SK-N-SH (cell line): ENCODE results near the gene CLEC16A. TPM values are rescaled to one million over a fixed set of nuclear protein-coding genes. Genes with fewer than 3 reads are reported as not detected.
A peak's percentile ranks its signal among the peaks of the same experiment; 100 is the strongest.

ENCODE experiments used
- CTCF ChIA-PET: fragments of 300-600, 350-600 bp; formaldehyde crosslinking; extraction: SDS; loops from one replicate; lab custom pipeline; 2021; lab: Yijun Ruan, JAX
- POLR2A ChIA-PET: fragments of 350-600 bp; sonication (Branson Sonifier 250); formaldehyde crosslinking; extraction: SDS; loops from one replicate; lab custom pipeline; 2020; ENCODE audit warnings: antibody characterized with exemption, inconsistent platforms; lab: Yijun Ruan, JAX
- DNase-seq: peaks from one replicate; pipeline ENCODE4 v3.0.0; 2012
- H2AFZ ChIP-seq: fragments of 200-600 bp; sonication (generic); 2 replicates; pipeline ENCODE4 v1.8.1; 2016; ENCODE audit warnings: antibody characterized with exemption, mild to moderate bottlenecking, low read depth
- H3F3A ChIP-seq: fragments of 200-600 bp; sonication (generic); replicated peaks from 2 replicates; pipeline ENCODE3; 2016; ENCODE audit warnings: antibody characterized with exemption, mild to moderate bottlenecking; ENCODE audit not compliant: insufficient read depth
- H3K27ac ChIP-seq, 2 experiments: fragments of 200-500 bp in 1 of 2; fragments of 200-600 bp in 1 of 2; sonication (Bioruptor generic) in 1 of 2; sonication (generic), shearing (Covaris generic) in 1 of 2; 2 replicates each; pipeline versions ENCODE4 v1.5.1 to v1.6.1; 2014 to 2016; ENCODE audit warnings: low read depth in 2 of 2, inconsistent platforms in 1 of 2, low read length in 1 of 2, mild to moderate bottlenecking in 1 of 2, mixed read lengths in 1 of 2
- H3K27me3 ChIP-seq: fragments of 200-600 bp; sonication (generic), shearing (Covaris generic); 2 replicates; pipeline ENCODE4 v1.6.1; 2016; ENCODE audit warnings: mixed run types; ENCODE audit not compliant: insufficient read depth
- H3K36me3 ChIP-seq, 2 experiments: fragments of 200-500 bp in 1 of 2; fragments of 200-600 bp in 1 of 2; sonication (Bioruptor generic) in 1 of 2; sonication (generic) in 1 of 2; replicated peaks in 1 of 2; 2 replicates each; pipeline versions ENCODE3 to v1.5.1; 2014 to 2016; ENCODE audit warnings: low read length in 1 of 2, mild to moderate bottlenecking in 1 of 2; ENCODE audit not compliant: insufficient read depth in 2 of 2, control insufficient read depth in 1 of 2
- H3K4me1 ChIP-seq, 2 experiments: fragments of 200-500 bp in 1 of 2; fragments of 200-600 bp in 1 of 2; sonication (Bioruptor generic) in 1 of 2; sonication (generic), shearing (Covaris generic) in 1 of 2; 2 replicates each; pipeline versions ENCODE4 v1.5.1 to v1.6.1; 2014 to 2016; ENCODE audit warnings: low read depth in 1 of 2, low read length in 1 of 2, mixed run types in 1 of 2; ENCODE audit not compliant: insufficient read depth in 2 of 2, control insufficient read depth in 1 of 2
- H3K4me2 ChIP-seq: fragments of 200-600 bp; sonication (generic), shearing (Covaris generic); 2 replicates; pipeline ENCODE4 v1.6.1; 2017; ENCODE audit warnings: mixed run types
- H3K4me3 ChIP-seq, 2 experiments: fragments of 200-500 bp in 1 of 2; fragments of 200-600 bp in 1 of 2; sonication (Bioruptor generic) in 1 of 2; sonication (generic), shearing (Covaris generic) in 1 of 2; 2 replicates each; pipeline versions ENCODE4 v1.5.1 to v1.8.1; 2014 to 2016; ENCODE audit warnings: low read depth in 2 of 2, inconsistent platforms in 1 of 2, low read length in 1 of 2, mild to moderate bottlenecking in 1 of 2, mixed read lengths in 1 of 2, moderate library complexity in 1 of 2
- H3K79me2 ChIP-seq: fragments of 200-600 bp; sonication (generic); 2 replicates; pipeline ENCODE4 v1.8.1; 2017; ENCODE audit warnings: mild to moderate bottlenecking; ENCODE audit not compliant: insufficient read depth
- H3K9ac ChIP-seq: fragments of 200-600 bp; sonication (generic); 2 replicates; pipeline ENCODE4 v1.6.1; 2017; ENCODE audit warnings: mixed run types
- H3K9me2 ChIP-seq: fragments of 200-600 bp; sonication (generic); 2 replicates; pipeline ENCODE4 v1.6.1; 2017; ENCODE audit warnings: mixed run types
- H3K9me3 ChIP-seq: fragments of 200-600 bp; sonication (generic); 2 replicates; pipeline ENCODE4 v1.6.1; 2017; ENCODE audit warnings: mixed run types, mild to moderate bottlenecking, moderate library complexity
- H4K20me1 ChIP-seq: fragments of 200-600 bp; sonication (generic); 2 replicates; pipeline ENCODE4 v1.6.1; 2017; ENCODE audit warnings: mild to moderate bottlenecking, mixed run types; ENCODE audit not compliant: insufficient read depth
- FOXJ3 ChIP-seq: sonication (generic); formaldehyde crosslinking; IDR thresholded peaks from 2 replicates; pipeline ENCODE4 v1.5.1; 2020; ENCODE audit warnings: mild to moderate bottlenecking, missing genetic modification reagents
- IRF3 ChIP-seq: fragments of 150-350 bp; IDR thresholded peaks from 2 replicates; pipeline ENCODE4 v1.6.1; 2016; ENCODE audit warnings: mild to moderate bottlenecking, low read depth, low read length
- MEF2A ChIP-seq: IDR thresholded peaks from 2 replicates; pipeline ENCODE4 v1.4.0; 2012; ENCODE audit warnings: low read depth, borderline replicate concordance
- MXI1 ChIP-seq: IDR thresholded peaks from 2 replicates; pipeline ENCODE4 v1.6.1; 2012; ENCODE audit warnings: mild to moderate bottlenecking, low read depth, low read length, improper control_type of control experiment
- RCOR1 ChIP-seq: fragments of 150-350 bp; IDR thresholded peaks from 2 replicates; pipeline ENCODE4 v1.6.1; 2017; ENCODE audit warnings: antibody characterized with exemption, low read length
- RFX5 ChIP-seq: IDR thresholded peaks from 2 replicates; pipeline ENCODE4 v1.6.1; 2012; ENCODE audit warnings: mild to moderate bottlenecking, improper control_type of control experiment, low read length
- TAF1 ChIP-seq: IDR thresholded peaks from 2 replicates; pipeline ENCODE4 v1.6.1; 2012; ENCODE audit warnings: low read depth, mild to moderate bottlenecking, low read length, moderate library complexity, borderline replicate concordance
- TCF12 ChIP-seq: IDR thresholded peaks from 2 replicates; pipeline ENCODE4 v1.4.0; 2012
- YY1 ChIP-seq: IDR thresholded peaks from 2 replicates; pipeline ENCODE4 v1.4.0; 2012; ENCODE audit warnings: low read depth, mild to moderate bottlenecking
- WGBS: methylation state at CpG from one replicate; pipeline ENCODE4 v1.1.6; 2017; ENCODE audit warnings: low lambda C conversion rate; 5-methylcytosine and 5-hydroxymethylcytosine counted together
- polyA plus RNA-seq, 3 experiments: library from polyadenylated mRNA; depleted of rRNA; stranded (reverse); fragments of >200 nt; gene quantifications; 2 replicates each; pipeline ENCODE4 v1.2.3, GENCODE V29; 2012
- TF ChIP-seq, protein P1 (sequence below): fragments of 150-350 bp; IDR thresholded peaks from 2 replicates; pipeline ENCODE4 v1.6.1; 2017; ENCODE audit warnings: antibody characterized with exemption, low read length, low read depth, borderline replicate concordance
- TF ChIP-seq, protein P2 (sequence below): IDR thresholded peaks from 2 replicates; pipeline ENCODE4 v1.4.0; 2012; ENCODE audit warnings: low read depth, borderline replicate concordance

CLEC16A gene
- polyA plus RNA-seq, 1 of the 3 experiments (the other 2 are of a cell fraction) = 13.7 TPM

DNA sequence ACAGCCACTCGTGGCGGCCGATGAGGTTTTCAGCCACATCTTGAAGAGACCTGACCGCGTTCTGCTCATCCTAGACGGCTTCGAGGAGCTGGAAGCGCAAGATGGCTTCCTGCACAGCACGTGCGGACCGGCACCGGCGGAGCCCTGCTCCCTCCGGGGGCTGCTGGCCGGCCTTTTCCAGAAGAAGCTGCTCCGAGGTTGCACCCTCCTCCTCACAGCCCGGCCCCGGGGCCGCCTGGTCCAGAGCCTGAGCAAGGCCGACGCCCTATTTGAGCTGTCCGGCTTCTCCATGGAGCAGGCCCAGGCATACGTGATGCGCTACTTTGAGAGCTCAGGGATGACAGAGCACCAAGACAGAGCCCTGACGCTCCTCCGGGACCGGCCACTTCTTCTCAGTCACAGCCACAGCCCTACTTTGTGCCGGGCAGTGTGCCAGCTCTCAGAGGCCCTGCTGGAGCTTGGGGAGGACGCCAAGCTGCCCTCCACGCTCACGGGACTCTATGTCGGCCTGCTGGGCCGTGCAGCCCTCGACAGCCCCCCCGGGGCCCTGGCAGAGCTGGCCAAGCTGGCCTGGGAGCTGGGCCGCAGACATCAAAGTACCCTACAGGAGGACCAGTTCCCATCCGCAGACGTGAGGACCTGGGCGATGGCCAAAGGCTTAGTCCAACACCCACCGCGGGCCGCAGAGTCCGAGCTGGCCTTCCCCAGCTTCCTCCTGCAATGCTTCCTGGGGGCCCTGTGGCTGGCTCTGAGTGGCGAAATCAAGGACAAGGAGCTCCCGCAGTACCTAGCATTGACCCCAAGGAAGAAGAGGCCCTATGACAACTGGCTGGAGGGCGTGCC is 37.2 kb upstream of the CLEC16A start:
- Histone ChIP-seq H3K36me3 (no peaks in the 10 kb centered on the region), H4K20me1 (no peaks in the 10 kb centered on the region), H3F3A (no peaks in the 10 kb centered on the region), H3K4me2 (no peak overlapping the region), H2AFZ (no peak overlapping the region), H3K27me3 (0 out of 2 replicates have a peak, but pooled peaks cover 6% of the 10 kb centered on the region), H3K9ac (no peak overlapping the region), H3K79me2 (no peaks in the 10 kb centered on the region), H3K4me1 (no peaks in the 10 kb centered on the region), H3K4me3 (no peak overlapping the region), H3K9me3 (no peaks in the 10 kb centered on the region), H3K9me2 (no peaks in the 10 kb centered on the region), H3K27ac (no peak overlapping the region)
- peak; percentile 33 for DNase-seq
- TF ChIP-seq MXI1 (no peak), IRF3 (no peak), MEF2A (no peak), YY1 (no peak), TAF1 (no peak)
- TF ChIP-seq, protein P1, sequence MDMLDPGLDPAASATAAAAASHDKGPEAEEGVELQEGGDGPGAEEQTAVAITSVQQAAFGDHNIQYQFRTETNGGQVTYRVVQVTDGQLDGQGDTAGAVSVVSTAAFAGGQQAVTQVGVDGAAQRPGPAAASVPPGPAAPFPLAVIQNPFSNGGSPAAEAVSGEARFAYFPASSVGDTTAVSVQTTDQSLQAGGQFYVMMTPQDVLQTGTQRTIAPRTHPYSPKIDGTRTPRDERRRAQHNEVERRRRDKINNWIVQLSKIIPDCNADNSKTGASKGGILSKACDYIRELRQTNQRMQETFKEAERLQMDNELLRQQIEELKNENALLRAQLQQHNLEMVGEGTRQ = no peak
- TF ChIP-seq, protein P2, sequence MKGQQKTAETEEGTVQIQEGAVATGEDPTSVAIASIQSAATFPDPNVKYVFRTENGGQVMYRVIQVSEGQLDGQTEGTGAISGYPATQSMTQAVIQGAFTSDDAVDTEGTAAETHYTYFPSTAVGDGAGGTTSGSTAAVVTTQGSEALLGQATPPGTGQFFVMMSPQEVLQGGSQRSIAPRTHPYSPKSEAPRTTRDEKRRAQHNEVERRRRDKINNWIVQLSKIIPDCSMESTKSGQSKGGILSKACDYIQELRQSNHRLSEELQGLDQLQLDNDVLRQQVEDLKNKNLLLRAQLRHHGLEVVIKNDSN = no peak
- CTCF ChIA-PET = interaction anchor here (1.0 to 1.4 kb wide), 4 partner anchors 12 to 650 kb away, joined by 3 to 7 read pairs (median 3); no protein-coding TSS in a partner anchor
- 78% methylated on average over 24 of the region's 46 CpGs for WGBS
- POLR2A ChIA-PET = no interaction called here

DNA sequence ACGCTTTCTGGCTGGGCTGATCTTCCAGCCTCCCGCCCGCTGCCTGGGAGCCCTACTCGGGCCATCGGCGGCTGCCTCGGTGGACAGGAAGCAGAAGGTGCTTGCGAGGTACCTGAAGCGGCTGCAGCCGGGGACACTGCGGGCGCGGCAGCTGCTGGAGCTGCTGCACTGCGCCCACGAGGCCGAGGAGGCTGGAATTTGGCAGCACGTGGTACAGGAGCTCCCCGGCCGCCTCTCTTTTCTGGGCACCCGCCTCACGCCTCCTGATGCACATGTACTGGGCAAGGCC is 36.7 kb upstream of the CLEC16A start:
- 0 out of 2 replicates have a peak, but pooled peaks cover 6% of the 10 kb centered on the region for H3K27me3 ChIP-seq
- no peak for TF ChIP-seq RFX5
- no peak for TF ChIP-seq FOXJ3 (CRISPR knock-in tag)
- TF ChIP-seq RCOR1 = no peak
- TF ChIP-seq TCF12 = no peak
- ChIA-PET CTCF (interaction anchor here (1.3 to 3.3 kb wide), 3 partner anchors 11 to 393 kb away, joined by 3 to 24 read pairs (median 7); no protein-coding TSS in a partner anchor), POLR2A (no interaction called here)
- H3K79me2 ChIP-seq = no peaks in the 10 kb centered on the region
- H3K27ac ChIP-seq = no peak overlapping the region
- H3K4me2 ChIP-seq = no peak overlapping the region
- H3K9me2 ChIP-seq = no peaks in the 10 kb centered on the region
- no peak overlapping the region for H3K9ac ChIP-seq
- H3K4me1 ChIP-seq = no peaks in the 10 kb centered on the region
- H3K36me3 ChIP-seq = no peaks in the 10 kb centered on the region
- no peak for DNase-seq
- no peaks in the 10 kb centered on the region for H3K9me3 ChIP-seq
- 85% methylated on average over 17 of the region's 21 CpGs for WGBS
- H3K4me3 ChIP-seq = no peak overlapping the region
- no peaks in the 10 kb centered on the region for H3F3A ChIP-seq
- H4K20me1 ChIP-seq = no peaks in the 10 kb centered on the region
- no peak overlapping the region for H2AFZ ChIP-seq
